Gastrocnemius medialis (tissue), 4 donors: ENCODE results near the gene GPRIN3.

Source experiments
- POLR2A ChIP-seq, 2 donors: fragments of 450-650 bp; IDR thresholded peaks; one replicate each; pipeline ENCODE4 v1.6.1; 2017; ENCODE audit warnings: antibody characterized with exemption in 2 of 2, mild to moderate bottlenecking in 2 of 2, moderate library complexity in 2 of 2
- TF ChIP-seq, protein P1 (sequence below), 5 experiments: fragments of 450-650 bp in 3 of 5; fragments of 200-600 bp in 2 of 5; sonication (generic) in 2 of 5; IDR thresholded peaks in 4 of 5; conservative IDR thresholded peaks in 1 of 5; 1 replicate in 4 of 5; 2 replicates in 1 of 5; pipeline ENCODE4 v1.5.1; 2016 to 2019; ENCODE audit warnings: antibody characterized with exemption in 5 of 5, mild to moderate bottlenecking in 3 of 5, moderate library complexity in 3 of 5

DNA sequence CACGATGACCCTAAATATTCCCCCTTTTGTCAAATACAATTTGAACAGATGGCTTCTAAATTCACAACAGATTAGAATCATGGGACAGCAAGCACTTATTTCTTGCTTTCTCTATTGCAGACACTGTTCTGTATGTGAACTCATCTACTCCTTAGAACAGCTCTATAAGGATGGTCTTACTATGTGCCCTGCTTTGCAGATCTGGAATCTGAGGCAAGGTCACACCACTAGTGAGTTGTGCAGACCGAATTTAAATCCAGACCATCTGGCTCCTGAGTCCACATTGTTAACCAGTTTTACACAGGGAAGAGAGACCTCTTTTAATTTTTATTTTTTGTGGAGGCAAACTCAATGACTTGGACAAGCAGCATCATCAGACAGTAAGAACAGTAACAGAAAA is 50.2 kb downstream of the GPRIN3 start:
- TF ChIP-seq, protein P1, sequence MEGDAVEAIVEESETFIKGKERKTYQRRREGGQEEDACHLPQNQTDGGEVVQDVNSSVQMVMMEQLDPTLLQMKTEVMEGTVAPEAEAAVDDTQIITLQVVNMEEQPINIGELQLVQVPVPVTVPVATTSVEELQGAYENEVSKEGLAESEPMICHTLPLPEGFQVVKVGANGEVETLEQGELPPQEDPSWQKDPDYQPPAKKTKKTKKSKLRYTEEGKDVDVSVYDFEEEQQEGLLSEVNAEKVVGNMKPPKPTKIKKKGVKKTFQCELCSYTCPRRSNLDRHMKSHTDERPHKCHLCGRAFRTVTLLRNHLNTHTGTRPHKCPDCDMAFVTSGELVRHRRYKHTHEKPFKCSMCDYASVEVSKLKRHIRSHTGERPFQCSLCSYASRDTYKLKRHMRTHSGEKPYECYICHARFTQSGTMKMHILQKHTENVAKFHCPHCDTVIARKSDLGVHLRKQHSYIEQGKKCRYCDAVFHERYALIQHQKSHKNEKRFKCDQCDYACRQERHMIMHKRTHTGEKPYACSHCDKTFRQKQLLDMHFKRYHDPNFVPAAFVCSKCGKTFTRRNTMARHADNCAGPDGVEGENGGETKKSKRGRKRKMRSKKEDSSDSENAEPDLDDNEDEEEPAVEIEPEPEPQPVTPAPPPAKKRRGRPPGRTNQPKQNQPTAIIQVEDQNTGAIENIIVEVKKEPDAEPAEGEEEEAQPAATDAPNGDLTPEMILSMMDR (IDR thresholded peaks at IDR 0.05 in 4 of 5, conservative IDR thresholded peaks at IDR 0.05 in 1 of 5), result no peak
- TF ChIP-seq POLR2A (IDR thresholded peaks at IDR 0.05), result no peak
